Measurements from ENCODE around the gene ATN1. TPM values are rescaled to one million over a fixed set of nuclear protein-coding genes. Genes with fewer than 3 reads are reported as not detected.

The ATN1 gene
- total RNA-seq, 1 donor from 2014 or later, result 112 TPM

DNA sequence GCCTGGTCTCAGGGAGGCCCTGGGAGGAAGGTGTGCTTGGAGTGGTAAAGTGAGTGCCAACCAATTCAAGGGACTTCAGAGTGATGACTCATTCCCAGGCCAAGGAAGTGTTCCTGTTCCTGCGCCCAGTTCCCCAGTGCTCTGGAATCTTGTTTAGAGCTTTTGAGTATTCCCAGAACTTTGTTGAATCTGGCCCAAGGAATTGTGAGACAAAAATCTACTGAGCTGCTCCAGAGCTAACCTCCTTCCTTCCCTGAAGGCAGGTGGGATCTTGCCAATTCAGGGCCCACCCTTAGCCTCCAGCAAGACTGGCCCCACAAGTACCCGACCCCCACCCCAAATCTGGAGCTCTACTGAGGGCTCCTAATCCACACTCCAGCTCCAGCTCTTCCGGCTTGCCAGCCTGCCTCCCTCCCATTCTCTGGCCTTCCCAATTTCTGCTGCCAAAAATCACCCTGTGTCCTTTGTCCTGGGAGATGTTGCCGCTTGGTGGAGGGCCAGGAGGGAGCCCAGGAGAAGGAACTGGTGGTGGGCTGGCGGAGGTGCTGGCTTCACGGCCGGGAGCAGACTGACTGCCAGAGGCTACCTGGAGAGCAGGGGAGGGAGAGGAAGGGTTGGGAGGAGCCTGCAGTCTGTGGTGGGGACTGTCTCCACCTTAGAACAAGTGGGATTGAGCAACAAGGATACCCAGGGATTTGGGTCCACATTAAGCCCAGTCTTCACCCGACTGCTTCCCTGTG, 2.0 kb upstream of the ATN1 start:
- DNase-seq (ENCODE audit: low spot score), result peak; percentile 75

DNA sequence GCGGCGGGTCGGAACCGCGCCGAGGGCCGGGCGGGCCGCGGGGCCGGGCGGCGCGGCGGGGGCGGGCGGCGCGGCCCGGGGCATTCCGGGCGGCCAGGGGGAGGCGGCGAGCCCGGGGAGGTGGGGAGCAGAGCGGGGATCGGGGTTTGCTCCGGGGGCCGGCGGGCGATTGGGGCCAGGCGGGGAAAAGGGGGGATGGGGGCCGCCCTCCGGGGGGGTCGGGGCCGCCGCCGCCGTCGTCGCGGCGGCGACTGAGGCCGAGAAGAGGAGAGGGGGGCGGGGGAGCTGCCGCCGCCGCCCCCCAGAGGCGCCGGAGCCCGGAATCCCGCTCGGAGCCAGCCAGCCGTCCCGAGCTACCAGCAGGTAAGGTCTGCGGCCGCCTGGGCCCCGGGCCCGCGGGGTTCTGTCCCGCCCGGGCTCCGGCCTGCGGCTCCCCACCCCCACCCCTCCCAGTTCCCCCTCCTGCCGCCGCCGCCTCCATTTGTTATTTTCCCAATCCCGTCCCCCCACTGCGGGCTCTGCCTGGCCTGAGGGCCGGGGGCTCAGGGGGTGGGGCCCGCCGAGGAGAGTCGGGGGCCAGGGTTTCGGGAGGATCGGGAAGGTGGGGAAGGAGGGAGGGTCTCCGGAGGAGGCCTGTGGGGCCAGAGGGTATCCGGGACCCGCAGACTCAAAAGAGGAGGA, 403 bp downstream of the ATN1 start:
- no peak for DNase-seq (ENCODE audit: low spot score)

DNA sequence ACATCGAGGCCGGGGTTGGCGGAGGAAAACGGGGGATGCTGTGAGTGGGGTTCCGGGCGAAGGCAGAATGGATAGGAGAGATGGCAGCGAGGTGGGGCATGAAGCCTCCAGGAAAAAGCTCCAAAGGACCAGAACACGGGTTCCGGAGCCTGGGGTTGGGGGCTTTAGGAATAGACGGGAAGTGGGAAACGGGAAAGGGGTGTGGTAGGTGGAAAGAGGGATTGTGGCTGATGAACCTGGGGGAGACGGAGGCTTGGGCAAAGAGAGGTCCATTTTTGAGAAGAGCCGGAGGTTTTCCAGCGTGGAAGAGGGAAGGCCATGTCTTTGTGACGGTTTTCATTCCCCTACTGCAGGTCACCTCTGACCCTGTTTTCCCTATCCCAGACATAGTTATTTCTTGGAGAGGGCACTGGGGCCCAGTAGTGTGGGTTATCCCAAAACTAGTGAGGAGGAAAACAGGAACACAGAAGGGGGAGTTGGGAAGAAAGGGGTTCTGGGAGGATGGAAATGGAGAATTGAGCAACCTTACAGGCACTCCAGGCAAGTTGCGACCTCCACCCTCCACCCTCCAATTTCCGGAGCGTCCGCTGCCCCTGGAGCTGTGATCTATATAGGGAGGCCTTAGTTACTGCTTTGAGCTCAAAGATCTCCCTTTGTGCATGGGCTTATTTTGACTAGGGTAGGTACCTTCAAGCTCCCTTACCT, 1.1 kb downstream of the ATN1 start:
- DNase-seq (ENCODE audit: low spot score), result no peak

DNA sequence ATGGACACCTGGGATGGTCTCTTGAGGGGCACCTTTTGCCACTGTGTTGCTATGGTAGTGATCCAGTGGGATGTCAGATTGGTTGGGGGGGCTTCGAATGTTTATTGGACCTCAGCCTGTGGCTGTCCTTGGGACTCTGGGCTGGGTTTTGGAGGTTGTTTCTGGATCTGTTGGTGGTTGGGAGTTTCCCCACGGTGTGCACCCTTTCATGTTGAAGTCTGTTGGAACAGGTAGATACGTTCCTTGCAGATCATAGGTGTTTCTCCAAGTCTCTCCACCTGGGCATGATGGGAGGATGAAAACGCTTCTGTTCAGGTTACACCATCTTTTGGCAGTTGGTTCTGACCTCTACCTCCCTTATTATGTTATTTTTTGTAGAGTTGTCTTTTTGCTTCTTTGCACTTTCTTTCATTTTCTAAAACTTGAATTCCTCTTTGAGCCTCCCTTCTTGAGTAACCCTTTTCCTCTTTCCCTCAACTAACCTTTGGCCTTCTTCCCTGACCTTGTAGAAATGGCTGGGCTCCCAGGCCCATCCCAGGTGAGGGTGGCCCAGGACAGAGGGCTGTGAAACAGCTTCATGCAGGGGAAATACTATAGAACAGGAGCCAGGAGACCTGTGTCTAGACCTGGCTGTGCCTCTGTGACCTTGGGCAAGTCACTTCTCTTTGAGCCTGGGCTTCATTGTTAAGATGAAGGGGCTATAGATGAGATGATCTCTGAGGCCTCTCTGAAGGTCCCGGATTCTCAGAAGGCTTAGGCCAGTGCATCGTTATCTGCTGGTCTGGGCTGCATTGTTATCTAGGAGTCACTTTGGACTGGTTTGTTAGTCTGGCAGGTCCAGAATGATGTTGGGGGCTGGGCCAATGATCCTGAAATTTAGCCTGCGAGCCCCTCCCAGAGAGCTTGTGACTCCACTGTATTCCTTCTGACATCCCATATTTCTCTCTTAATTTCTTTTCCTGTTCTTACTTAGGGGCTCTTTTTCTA, 2.0 kb downstream of the ATN1 start:
- no peak for DNase-seq (ENCODE audit: low spot score)

DNA sequence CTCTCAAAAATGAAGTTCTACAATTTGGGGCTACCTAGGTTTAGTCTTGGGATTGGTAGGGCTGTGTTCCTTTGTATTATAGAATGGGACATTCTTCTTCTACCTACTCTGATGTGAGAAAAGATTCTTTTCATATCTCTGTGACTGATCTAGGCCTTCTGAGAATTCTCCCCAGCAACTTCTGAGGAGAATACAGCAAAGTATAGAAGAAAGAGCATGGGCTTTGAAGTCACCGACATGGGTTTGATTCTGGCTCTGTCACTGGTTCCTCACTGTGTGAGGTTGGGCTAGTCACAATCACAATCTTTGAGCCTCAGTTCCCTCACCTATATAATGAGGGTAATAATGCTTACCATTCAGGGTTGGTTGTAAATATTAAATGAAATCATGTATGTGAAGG, 5.0 kb downstream of the ATN1 start:
- DNase-seq (ENCODE audit: low spot score), result no peak

DNA sequence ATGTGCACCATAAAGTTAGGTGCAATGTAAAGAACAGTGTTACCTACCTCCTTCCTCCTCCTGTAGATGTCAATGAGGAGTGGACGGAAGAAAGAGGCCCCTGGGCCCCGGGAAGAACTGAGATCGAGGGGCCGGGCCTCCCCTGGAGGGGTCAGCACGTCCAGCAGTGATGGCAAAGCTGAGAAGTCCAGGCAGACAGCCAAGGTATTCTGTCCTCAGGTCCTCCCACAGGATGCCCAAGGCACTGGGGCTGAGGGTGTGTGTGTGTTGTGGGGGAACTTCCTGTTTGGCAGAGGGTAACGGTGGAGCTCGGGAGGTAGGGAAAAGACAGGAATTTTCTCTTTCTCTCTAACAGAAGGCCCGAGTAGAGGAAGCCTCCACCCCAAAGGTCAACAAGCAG, 6.4 kb downstream of the ATN1 start:
- no peak for DNase-seq (ENCODE audit: low spot score)

DNA sequence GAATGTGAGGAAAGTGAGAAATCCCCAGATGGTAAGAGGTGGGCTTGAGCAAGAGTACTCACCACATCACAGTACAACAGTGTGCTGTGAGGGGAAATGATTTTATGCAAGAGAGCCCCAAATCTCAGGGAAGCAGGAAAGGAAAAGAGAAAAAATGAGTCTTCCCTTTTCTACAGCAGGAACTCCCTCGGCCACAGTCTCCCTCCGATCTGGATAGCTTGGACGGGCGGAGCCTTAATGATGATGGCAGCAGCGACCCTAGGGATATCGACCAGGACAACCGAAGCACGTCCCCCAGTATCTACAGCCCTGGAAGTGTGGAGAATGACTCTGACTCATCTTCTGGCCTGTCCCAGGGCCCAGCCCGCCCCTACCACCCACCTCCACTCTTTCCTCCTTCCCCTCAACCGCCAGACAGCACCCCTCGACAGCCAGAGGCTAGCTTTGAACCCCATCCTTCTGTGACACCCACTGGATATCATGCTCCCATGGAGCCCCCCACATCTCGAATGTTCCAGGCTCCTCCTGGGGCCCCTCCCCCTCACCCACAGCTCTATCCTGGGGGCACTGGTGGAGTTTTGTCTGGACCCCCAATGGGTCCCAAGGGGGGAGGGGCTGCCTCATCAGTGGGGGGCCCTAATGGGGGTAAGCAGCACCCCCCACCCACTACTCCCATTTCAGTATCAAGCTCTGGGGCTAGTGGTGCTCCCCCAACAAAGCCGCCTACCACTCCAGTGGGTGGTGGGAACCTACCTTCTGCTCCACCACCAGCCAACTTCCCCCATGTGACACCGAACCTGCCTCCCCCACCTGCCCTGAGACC, 7.8 kb downstream of the ATN1 start:
- DNase-seq (ENCODE audit: low spot score), result no peak

DNA sequence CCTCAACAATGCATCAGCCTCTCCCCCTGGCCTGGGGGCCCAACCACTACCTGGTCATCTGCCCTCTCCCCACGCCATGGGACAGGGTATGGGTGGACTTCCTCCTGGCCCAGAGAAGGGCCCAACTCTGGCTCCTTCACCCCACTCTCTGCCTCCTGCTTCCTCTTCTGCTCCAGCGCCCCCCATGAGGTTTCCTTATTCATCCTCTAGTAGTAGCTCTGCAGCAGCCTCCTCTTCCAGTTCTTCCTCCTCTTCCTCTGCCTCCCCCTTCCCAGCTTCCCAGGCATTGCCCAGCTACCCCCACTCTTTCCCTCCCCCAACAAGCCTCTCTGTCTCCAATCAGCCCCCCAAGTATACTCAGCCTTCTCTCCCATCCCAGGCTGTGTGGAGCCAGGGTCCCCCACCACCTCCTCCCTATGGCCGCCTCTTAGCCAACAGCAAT, 8.5 kb downstream of the ATN1 start:
- no peak for DNase-seq (ENCODE audit: low spot score)

DNA sequence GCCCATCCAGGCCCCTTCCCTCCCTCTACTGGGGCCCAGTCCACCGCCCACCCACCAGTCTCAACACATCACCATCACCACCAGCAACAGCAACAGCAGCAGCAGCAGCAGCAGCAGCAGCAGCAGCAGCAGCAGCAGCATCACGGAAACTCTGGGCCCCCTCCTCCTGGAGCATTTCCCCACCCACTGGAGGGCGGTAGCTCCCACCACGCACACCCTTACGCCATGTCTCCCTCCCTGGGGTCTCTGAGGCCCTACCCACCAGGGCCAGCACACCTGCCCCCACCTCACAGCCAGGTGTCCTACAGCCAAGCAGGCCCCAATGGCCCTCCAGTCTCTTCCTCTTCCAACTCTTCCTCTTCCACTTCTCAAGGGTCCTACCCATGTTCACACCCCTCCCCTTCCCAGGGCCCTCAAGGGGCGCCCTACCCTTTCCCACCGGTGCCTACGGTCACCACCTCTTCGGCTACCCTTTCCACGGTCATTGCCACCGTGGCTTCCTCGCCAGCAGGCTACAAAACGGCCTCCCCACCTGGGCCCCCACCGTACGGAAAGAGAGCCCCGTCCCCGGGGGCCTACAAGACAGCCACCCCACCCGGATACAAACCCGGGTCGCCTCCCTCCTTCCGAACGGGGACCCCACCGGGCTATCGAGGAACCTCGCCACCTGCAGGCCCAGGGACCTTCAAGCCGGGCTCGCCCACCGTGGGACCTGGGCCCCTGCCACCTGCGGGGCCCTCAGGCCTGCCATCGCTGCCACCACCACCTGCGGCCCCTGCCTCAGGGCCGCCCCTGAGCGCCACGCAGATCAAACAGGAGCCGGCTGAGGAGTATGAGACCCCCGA, 9.1 kb downstream of the ATN1 start:
- no peak for DNase-seq (ENCODE audit: low spot score)

DNA sequence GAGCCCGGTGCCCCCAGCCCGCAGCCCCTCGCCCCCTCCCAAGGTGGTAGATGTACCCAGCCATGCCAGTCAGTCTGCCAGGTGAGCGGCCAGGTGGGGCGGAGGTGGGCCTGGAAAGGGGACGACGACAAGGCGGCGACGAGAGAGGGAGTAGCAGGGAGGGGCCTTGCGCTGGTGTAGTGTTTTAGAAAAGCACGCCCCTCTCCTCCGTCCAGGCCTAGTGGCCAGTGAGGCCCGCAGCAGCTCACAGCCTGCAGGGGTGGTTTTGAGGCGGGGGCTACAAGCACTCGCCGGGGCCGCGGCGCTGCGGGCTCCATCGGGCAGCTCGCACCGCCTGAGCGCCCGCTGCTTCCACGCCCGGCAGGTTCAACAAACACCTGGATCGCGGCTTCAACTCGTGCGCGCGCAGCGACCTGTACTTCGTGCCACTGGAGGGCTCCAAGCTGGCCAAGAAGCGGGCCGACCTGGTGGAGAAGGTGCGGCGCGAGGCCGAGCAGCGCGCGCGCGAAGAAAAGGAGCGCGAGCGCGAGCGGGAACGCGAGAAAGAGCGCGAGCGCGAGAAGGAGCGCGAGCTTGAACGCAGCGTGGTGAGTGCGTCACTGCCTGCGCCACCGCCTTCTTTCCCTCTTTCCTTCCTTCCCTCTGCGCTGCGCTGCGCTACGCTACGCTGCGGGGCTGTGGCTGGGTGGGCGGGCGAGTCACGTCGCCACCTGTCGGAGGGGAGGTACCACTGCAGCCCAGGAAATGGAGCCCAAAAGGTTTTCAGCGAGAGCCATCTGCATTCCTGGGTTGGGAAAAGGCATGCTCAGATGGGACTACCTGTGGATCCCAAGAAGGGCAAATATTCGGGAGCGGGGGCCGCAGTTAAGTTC, 10.0 kb downstream of the ATN1 start:
- DNase-seq (ENCODE audit: low spot score), result peak; percentile 95

DNA sequence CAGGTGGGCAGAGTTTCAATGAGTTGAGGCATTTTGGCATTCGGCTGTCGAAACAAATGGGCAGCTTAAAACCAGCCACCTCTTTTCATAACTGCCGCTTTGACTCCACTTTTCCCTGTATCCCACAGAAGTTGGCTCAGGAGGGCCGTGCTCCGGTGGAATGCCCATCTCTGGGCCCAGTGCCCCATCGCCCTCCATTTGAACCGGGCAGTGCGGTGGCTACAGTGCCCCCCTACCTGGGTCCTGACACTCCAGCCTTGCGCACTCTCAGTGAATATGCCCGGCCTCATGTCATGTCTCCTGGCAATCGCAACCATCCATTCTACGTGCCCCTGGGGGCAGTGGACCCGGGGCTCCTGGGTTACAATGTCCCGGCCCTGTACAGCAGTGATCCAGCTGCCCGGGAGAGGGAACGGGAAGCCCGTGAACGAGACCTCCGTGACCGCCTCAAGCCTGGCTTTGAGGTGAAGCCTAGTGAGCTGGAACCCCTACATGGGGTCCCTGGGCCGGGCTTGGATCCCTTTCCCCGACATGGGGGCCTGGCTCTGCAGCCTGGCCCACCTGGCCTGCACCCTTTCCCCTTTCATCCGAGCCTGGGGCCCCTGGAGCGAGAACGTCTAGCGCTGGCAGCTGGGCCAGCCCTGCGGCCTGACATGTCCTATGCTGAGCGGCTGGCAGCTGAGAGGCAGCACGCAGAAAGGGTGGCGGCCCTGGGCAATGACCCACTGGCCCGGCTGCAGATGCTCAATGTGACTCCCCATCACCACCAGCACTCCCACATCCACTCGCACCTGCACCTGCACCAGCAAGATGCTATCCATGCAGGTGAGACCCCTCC, 10.8 kb downstream of the ATN1 start:
- peak; percentile 61 for DNase-seq (ENCODE audit: low spot score)

DNA sequence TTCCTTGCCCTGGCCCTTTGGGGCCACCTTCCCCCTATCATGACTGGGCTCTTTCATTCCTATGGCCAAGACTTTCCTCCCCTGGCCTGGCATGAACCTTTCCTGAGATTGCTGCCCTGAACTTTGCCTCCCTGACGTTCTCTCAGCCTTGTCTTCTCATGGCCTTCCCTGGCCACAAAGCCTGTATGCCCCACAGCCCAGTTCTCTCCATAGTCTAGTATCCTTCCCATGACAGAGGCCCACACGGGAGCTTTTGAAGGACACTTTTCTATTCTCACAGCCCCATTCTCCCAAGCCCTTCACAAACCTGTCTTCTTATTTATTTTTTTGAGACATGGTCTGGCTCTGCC, 11.4 kb downstream of the ATN1 start:
- DNase-seq (ENCODE audit: low spot score), result no peak

DNA sequence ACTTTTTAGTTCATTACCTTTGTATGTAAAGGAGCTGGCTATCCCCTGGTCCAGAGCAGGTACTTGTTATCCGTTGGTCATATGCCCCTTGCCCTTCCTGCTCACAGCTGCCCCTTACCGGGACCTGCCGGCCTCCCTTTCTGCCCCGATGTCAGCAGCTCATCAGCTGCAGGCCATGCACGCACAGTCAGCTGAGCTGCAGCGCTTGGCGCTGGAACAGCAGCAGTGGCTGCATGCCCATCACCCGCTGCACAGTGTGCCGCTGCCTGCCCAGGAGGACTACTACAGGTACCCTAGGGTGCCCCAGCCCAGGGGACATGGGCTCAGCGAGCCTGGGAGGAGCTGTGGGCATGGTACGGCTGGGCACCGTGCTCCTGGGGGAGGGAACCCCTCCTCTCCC, 13.5 kb downstream of the ATN1 start:
- DNase-seq (ENCODE audit: low spot score), result no peak

DNA sequence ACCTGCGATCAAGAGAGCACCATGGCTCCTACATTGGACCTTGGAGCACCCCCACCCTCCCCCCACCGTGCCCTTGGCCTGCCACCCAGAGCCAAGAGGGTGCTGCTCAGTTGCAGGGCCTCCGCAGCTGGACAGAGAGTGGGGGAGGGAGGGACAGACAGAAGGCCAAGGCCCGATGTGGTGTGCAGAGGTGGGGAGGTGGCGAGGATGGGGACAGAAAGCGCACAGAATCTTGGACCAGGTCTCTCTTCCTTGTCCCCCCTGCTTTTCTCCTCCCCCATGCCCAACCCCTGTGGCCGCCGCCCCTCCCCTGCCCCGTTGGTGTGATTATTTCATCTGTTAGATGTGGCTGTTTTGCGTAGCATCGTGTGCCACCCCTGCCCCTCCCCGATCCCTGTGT, 14.0 kb downstream of the ATN1 start:
- DNase-seq (ENCODE audit: low spot score), result no peak

DNA sequence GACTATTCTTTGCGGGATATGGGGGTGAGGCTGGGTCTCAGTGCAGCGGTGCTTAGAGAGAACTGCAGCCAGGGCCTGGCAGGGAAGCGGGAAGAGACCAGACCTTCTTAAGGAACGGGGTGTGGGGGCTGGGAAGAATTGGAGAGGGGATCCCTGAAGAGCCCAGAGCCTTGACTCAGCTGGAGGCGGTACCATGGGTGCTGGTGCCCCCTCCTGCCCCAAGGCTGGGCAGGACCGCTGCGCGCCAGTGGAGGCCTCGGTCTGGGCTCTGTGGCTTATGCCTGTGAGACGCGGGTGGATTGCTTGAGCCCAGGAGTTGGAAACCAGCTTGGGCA, 14.5 kb downstream of the ATN1 start:
- no peak for DNase-seq (ENCODE audit: low spot score)

DNA sequence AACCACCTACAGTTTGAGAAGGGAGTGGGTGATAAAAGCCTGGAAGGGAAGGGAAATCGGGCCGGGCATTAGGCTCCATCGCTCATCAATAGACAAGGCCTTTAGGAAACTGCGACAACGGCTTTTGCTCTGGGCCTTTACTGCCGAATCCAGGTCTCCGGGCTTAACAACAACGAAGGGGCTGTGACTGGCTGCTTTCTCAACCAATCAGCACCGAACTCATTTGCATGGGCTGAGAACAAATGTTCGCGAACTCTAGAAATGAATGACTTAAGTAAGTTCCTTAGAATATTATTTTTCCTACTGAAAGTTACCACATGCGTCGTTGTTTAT, 15.6 kb downstream of the ATN1 start:
- peak; percentile 88 for DNase-seq (ENCODE audit: low spot score)

DNA sequence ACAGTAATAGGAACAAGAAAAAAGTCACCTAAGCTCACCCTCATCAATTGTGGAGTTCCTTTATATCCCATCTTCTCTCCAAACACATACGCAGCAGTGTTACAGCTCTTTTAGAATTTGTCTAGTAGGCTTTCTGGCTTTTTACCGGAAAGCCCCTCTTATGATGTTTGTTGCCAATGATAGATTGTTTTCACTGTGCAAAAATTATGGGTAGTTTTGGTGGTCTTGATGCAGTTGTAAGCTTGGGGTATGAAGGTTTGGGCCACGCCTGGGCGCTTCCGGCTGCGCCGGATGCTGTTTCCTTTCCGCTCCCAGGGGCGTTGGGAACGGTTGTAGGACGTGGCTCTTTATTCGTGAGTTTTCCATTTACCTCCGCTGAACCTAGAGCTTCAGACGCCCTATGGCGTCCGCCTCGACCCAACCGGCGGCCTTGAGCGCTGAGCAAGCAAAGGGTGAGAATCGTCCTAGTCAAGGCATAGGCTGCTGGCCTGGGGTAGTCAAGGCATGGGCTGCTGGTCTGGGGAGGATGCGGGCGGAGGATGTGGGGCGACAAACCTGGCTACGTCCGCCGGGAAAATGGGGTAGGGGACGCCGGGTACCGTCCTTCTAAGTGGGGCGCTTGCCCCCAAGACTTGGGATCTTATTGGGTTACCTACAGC, 16.1 kb downstream of the ATN1 start, which contains the start of the genes C12orf57 and RNU7-1:
C12orf57 (plus strand) TSS at position 301 of the 659 bp plus-strand sequence; CDS start at position 401, 100 bp downstream.
RNU7-1 (plus strand) TSS at position 95 of the 659 bp plus-strand sequence.
- DNase-seq (ENCODE audit: low spot score), result peak; percentile 87
